GM12878 (cell line): Measurements from ENCODE around the gene BNIP2.

Experiments used
- ATF7 ChIP-seq: fragments of 450-650 bp; IDR thresholded peaks from 2 replicates; pipeline ENCODE4 v1.6.1; 2016; ENCODE audit warnings: low read depth, mild to moderate bottlenecking
- PBX3 ChIP-seq: IDR thresholded peaks from 2 replicates; pipeline ENCODE4 v1.6.1; 2011; ENCODE audit warnings: mild to moderate bottlenecking, low read depth, low read length, moderate library complexity; ENCODE audit not compliant: insufficient replicate concordance
- PKNOX1 ChIP-seq: fragments of 450-650 bp; IDR thresholded peaks from 2 replicates; pipeline ENCODE4 v1.6.1; 2016; ENCODE audit warnings: mild to moderate bottlenecking
- POLR2A ChIP-seq: IDR thresholded peaks from 2 replicates; pipeline ENCODE4 v1.6.1; 2011; ENCODE audit warnings: low read depth, mild to moderate bottlenecking, low read length
- POLR2AphosphoS5 ChIP-seq: IDR thresholded peaks from 2 replicates; pipeline ENCODE4 v1.6.1; 2011; ENCODE audit warnings: mild to moderate bottlenecking, low read length, inconsistent platforms
- REST ChIP-seq: IDR thresholded peaks from 2 replicates; pipeline ENCODE4 v1.6.1; 2012; ENCODE audit warnings: mild to moderate bottlenecking, low read depth, low read length
- RFX5 ChIP-seq: IDR thresholded peaks from 2 replicates; pipeline ENCODE4 v1.6.1; 2011; ENCODE audit warnings: low read depth, low read length, improper control_type of control experiment
- SMARCA5 ChIP-seq: fragments of 450-650 bp; IDR thresholded peaks from 2 replicates; pipeline ENCODE4 v1.6.1; 2017; ENCODE audit warnings: mild to moderate bottlenecking
- TBL1XR1 ChIP-seq: IDR thresholded peaks from 2 replicates; pipeline ENCODE4 v1.6.1; 2012; ENCODE audit warnings: low read depth, low read length, improper control_type of control experiment
- ZNF592 ChIP-seq: fragments of 450-650 bp; IDR thresholded peaks from 2 replicates; pipeline ENCODE4 v1.6.1; 2017; ENCODE audit warnings: mild to moderate bottlenecking, moderate library complexity
- TF ChIP-seq, protein P1 (sequence below), 3 experiments: IDR thresholded peaks in 2 of 3; conservative IDR thresholded peaks in 1 of 3; 2 replicates each; pipeline ENCODE4 v1.5.1; 2011; ENCODE audit warnings: low read depth in 3 of 3, low read length in 3 of 3, mild to moderate bottlenecking in 3 of 3, control low read depth in 2 of 3, moderate library complexity in 2 of 3, inconsistent platforms in 1 of 3, mixed read lengths in 1 of 3; ENCODE audit not compliant: control insufficient read depth in 2 of 3, insufficient read depth in 1 of 3; ENCODE audit errors: extremely low read depth in 1 of 3
- TF ChIP-seq, protein P2 (sequence below): IDR thresholded peaks from 2 replicates; pipeline ENCODE4 v1.6.1; 2011; ENCODE audit warnings: low read depth, low read length, improper control_type of control experiment, borderline replicate concordance
- TF ChIP-seq, protein P3 (sequence below): IDR thresholded peaks from 2 replicates; pipeline ENCODE4 v1.6.1; 2012; ENCODE audit warnings: low read length, inconsistent platforms

DNA sequence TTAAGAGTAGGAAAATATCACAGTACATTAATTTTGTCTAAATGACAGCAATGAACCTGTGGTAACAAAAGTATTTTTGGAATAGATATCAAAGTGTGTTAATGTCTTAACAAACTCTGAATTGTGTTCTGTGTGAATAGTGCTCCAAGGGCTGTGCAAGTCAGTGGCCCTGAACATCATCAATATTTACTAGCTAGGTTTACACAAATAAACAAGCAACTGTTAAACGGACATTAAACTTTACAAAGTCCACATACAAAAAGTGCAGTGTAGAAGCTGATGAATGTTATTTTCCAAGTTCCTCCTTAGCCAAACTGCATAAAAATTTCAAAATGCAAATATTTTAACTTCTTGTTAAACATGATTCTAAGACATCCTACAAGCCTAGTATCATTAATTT, 29.8 kb downstream of the BNIP2 start:
- no peak for TF ChIP-seq ATF7
- TF ChIP-seq, protein P1, sequence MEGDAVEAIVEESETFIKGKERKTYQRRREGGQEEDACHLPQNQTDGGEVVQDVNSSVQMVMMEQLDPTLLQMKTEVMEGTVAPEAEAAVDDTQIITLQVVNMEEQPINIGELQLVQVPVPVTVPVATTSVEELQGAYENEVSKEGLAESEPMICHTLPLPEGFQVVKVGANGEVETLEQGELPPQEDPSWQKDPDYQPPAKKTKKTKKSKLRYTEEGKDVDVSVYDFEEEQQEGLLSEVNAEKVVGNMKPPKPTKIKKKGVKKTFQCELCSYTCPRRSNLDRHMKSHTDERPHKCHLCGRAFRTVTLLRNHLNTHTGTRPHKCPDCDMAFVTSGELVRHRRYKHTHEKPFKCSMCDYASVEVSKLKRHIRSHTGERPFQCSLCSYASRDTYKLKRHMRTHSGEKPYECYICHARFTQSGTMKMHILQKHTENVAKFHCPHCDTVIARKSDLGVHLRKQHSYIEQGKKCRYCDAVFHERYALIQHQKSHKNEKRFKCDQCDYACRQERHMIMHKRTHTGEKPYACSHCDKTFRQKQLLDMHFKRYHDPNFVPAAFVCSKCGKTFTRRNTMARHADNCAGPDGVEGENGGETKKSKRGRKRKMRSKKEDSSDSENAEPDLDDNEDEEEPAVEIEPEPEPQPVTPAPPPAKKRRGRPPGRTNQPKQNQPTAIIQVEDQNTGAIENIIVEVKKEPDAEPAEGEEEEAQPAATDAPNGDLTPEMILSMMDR (IDR thresholded peaks at IDR 0.05 in 2 of 3, conservative IDR thresholded peaks at IDR 0.05 in 1 of 3; ENCODE audit: control insufficient read depth in 2 of 3, extremely low read depth in 1 of 3, insufficient read depth in 1 of 3, low read depth in 3 of 3, low read length in 3 of 3), result no peak
- no peak for TF ChIP-seq POLR2AphosphoS5
- no peak for TF ChIP-seq POLR2A
- TF ChIP-seq PKNOX1, result no peak
- TF ChIP-seq RFX5, result no peak
- TF ChIP-seq TBL1XR1, result no peak
- TF ChIP-seq, protein P2, sequence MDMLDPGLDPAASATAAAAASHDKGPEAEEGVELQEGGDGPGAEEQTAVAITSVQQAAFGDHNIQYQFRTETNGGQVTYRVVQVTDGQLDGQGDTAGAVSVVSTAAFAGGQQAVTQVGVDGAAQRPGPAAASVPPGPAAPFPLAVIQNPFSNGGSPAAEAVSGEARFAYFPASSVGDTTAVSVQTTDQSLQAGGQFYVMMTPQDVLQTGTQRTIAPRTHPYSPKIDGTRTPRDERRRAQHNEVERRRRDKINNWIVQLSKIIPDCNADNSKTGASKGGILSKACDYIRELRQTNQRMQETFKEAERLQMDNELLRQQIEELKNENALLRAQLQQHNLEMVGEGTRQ, result no peak
- TF ChIP-seq SMARCA5, result no peak
- TF ChIP-seq REST, result no peak
- no peak for TF ChIP-seq ZNF592
- TF ChIP-seq, protein P3, sequence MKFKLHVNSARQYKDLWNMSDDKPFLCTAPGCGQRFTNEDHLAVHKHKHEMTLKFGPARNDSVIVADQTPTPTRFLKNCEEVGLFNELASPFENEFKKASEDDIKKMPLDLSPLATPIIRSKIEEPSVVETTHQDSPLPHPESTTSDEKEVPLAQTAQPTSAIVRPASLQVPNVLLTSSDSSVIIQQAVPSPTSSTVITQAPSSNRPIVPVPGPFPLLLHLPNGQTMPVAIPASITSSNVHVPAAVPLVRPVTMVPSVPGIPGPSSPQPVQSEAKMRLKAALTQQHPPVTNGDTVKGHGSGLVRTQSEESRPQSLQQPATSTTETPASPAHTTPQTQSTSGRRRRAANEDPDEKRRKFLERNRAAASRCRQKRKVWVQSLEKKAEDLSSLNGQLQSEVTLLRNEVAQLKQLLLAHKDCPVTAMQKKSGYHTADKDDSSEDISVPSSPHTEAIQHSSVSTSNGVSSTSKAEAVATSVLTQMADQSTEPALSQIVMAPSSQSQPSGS, result no peak
- no peak for TF ChIP-seq PBX3
